ENCODE measurements around the gene MRGPRD.

- no peak for TF ChIP-seq YY1 (IDR thresholded peaks at IDR 0.05; ENCODE audit: insufficient read depth, insufficient read length)
- TF ChIP-seq ZNF274 (IDR thresholded peaks at IDR 0.05; ENCODE audit: low read depth, low read length): no peak
- TF ChIP-seq SUZ12 (IDR thresholded peaks at IDR 0.05; ENCODE audit: extremely low read depth, insufficient read depth, insufficient read length): no peak
Measured at GRCh38 chr11:68932933-68933577, 47.7 kb downstream of the MRGPRD start.
